Measurements from ENCODE around the gene NCS1. TPM values are rescaled to one million over a fixed set of nuclear protein-coding genes. Genes with fewer than 3 reads are reported as not detected.

NCS1 gene
- total and polyA plus RNA-seq, 9 of the 15 experiments (the other 6 are each of a cell fraction or from before 2014, with no cell fraction given) = 0.28 to 27.0 (median 9.6) TPM

- TF ChIP-seq ZBTB34 (CRISPR knock-in tag; IDR thresholded peaks at IDR 0.05) = peak; percentile 96
- TF ChIP-seq CREBBP (IDR thresholded peaks at IDR 0.05; ENCODE audit: low read depth, low read length) = no peak
- 0 out of 4 replicates have a peak, but pooled peaks of 1 of the 2 experiments have one; percentile 13 for TF ChIP-seq FOXA3 (CRISPR knock-in tag; conservative IDR thresholded peaks at IDR 0.05 in 1 of 2, IDR thresholded peaks at IDR 0.05 in 1 of 2)
- no peak for TF ChIP-seq BRF1 (IDR thresholded peaks at IDR 0.05; ENCODE audit: borderline replicate concordance, extremely low read depth, insufficient read length)
- no peak for TF ChIP-seq KAT8 (IDR thresholded peaks at IDR 0.05; ENCODE audit: low read depth)
- TF ChIP-seq SMC3 (conservative IDR thresholded peaks at IDR 0.05; ENCODE audit: insufficient read depth, low read depth, low read length) = no peak
- TF ChIP-seq XRCC4 (IDR thresholded peaks at IDR 0.05; ENCODE audit: extremely low read depth, insufficient read depth, insufficient read length) = no peak
- TF ChIP-seq NR2C1 (IDR thresholded peaks at IDR 0.05) = no peak
- peak; percentile 95 for TF ChIP-seq NR2C1 (tag; IDR thresholded peaks at IDR 0.05)
- no peak for TF ChIP-seq TCF7L2 (IDR thresholded peaks at IDR 0.05; ENCODE audit: low read depth, low read length)
- no peak for TF ChIP-seq ZNF146 (CRISPR knock-in tag; IDR thresholded peaks at IDR 0.05; ENCODE audit: unreplicated experiment)
- TF ChIP-seq ZNF347 (CRISPR knock-in tag; IDR thresholded peaks at IDR 0.05; ENCODE audit: low read depth) = 0 out of 2 replicates have a peak, but pooled peaks have one; percentile 75
- no peak for TF ChIP-seq LARP7 (IDR thresholded peaks at IDR 0.05)
- TF ChIP-seq RBFOX2 (IDR thresholded peaks at IDR 0.05; ENCODE audit: low read depth, low read length) = no peak
- TF ChIP-seq ZBTB8A (IDR thresholded peaks at IDR 0.05; ENCODE audit: partially characterized antibody) = no peak
- no peak for TF ChIP-seq ZFX (CRISPR knock-in tag; IDR thresholded peaks at IDR 0.05)
- no peak for TF ChIP-seq ARHGAP35 (IDR thresholded peaks at IDR 0.05; ENCODE audit: partially characterized antibody)
- TF ChIP-seq ZNF253 (CRISPR knock-in tag; conservative IDR thresholded peaks at IDR 0.05) = peak; percentile 84
- TF ChIP-seq CTCF (IDR thresholded peaks at IDR 0.05 in 2 of 3, conservative IDR thresholded peaks at IDR 0.05 in 1 of 3; ENCODE audit: insufficient read depth in 2 of 3, low read depth in 1 of 3, low read length in 3 of 3) = no peak
- TF ChIP-seq ZNF561 (CRISPR knock-in tag; conservative IDR thresholded peaks at IDR 0.05) = peak; percentile 83; the same call in 1 of the 2 replicates
- no peak for TF ChIP-seq TRIM25 (IDR thresholded peaks at IDR 0.05; ENCODE audit: borderline replicate concordance)
- TF ChIP-seq POLR2A (conservative IDR thresholded peaks at IDR 0.05) = no peak
- TF ChIP-seq ILF3 (IDR thresholded peaks at IDR 0.05; ENCODE audit: borderline replicate concordance) = no peak
- TF ChIP-seq CAMTA2 (CRISPR knock-in tag; conservative IDR thresholded peaks at IDR 0.05) = no peak
Observed at GRCh38 chr9:130150779-130151382, 21.3 kb upstream of the NCS1 start (continued).

Data from K562 (cell line).